Naive thymus-derived CD8-positive, alpha-beta T cell (primary cell): ENCODE results near the gene ZFPM1. TPM values are rescaled to one million over a fixed set of nuclear protein-coding genes. Genes with fewer than 3 reads are reported as not detected.
A peak's percentile ranks its signal among the peaks of the same experiment; 100 is the strongest.
"Not testable (repeated sequence)": the region's sequence is repeated elsewhere in the genome, so short reads cannot be mapped to it uniquely, and the experiment has no call there.

Source experiments
- ATAC-seq, 2 donors: fragments of 150-1000 bp; cut with Tn5 transposase in 1 of 2; sonication (Bioruptor Pico), chemical (Tn5 transposase) in 1 of 2; 1 replicate in 1 of 2; 2 replicates in 1 of 2; pipeline ENCODE4 v1.10.0; 2021; ENCODE audit warnings: mild to moderate bottlenecking in 2 of 2, moderate library complexity in 2 of 2
- POLR2A ChIA-PET: fragments of 350-600 bp; sonication (Branson Sonifier 250); formaldehyde crosslinking; loops from one replicate; lab custom pipeline; 2021; ENCODE audit warnings: antibody characterized with exemption; lab: Charles Lee
- DNase-seq, 10 donors: peaks; one replicate each; pipeline versions ENCODE4 v3.0.0 to v3.0.0-alpha.2; 2020 to 2022
- H3K27ac Mint-ChIP-seq, 10 donors: one replicate each; pipeline ENCODE4 v1.8.0; 2020 to 2022; ENCODE audit warnings: mild to moderate bottlenecking in 10 of 10, mixed read lengths in 10 of 10, moderate library complexity in 4 of 10, inconsistent platforms in 1 of 10
- H3K27me3 Mint-ChIP-seq, 5 donors: one replicate each; pipeline ENCODE4 v1.8.0; 2021 to 2022; ENCODE audit warnings: mixed read lengths in 5 of 5
- H3K36me3 Mint-ChIP-seq, 3 donors: one replicate each; pipeline ENCODE4 v1.8.0; 2020 to 2022; ENCODE audit warnings: mixed read lengths in 3 of 3, mild to moderate bottlenecking in 2 of 3, inconsistent platforms in 1 of 3
- H3K4me1 Mint-ChIP-seq, 4 donors: one replicate each; pipeline ENCODE4 v1.8.0; 2021 to 2022; ENCODE audit warnings: mixed read lengths in 4 of 4
- H3K4me3 Mint-ChIP-seq, 10 donors: one replicate each; pipeline ENCODE4 v1.8.0; 2020 to 2022; ENCODE audit warnings: mild to moderate bottlenecking in 10 of 10, mixed read lengths in 10 of 10, moderate library complexity in 6 of 10, inconsistent platforms in 1 of 10
- H3K9me3 Mint-ChIP-seq, 9 donors: one replicate each; pipeline ENCODE4 v1.8.0; 2020 to 2022; ENCODE audit warnings: mixed read lengths in 9 of 9, mild to moderate bottlenecking in 3 of 9, inconsistent platforms in 1 of 9, moderate library complexity in 1 of 9
- polyA plus RNA-seq, 3 donors: library from polyadenylated mRNA; unstranded; fragments of 300-500 nt; fragmentation: Illumina TruSeq; gene quantifications; one replicate each; pipeline ENCODE4 v1.2.3, GENCODE V29; 2021
- total RNA-seq, 8 experiments: library from RNA in 2 of 8; stranded (reverse) in 2 of 8; gene quantifications; one replicate each; pipeline ENCODE4 v1.2.3 and lab custom pipeline; 2021 to 2026

ZFPM1 gene
- total RNA-seq: 10 to 100 TPM; 10.6 to 10.8 TPM
- polyA plus RNA-seq: under 1 TPM; 0.23 to 0.36 (median 0.28) TPM
- total RNA-seq (lab: John Stamatoyannopoulos, UW): 8.4 to 22.3 (median 17.3) reads per million in 6 experiments

GRCh38 chr16:88453217-88453531, at the start of gene ZFPM1:
ZFPM1 (plus strand) TSS chr16:88453280; CDS start chr16:88453639, 359 bp downstream.
- Mint-ChIP-seq H3K4me1 (peaks cover 19 to 44% (median 33%) of the 10 kb centered on the region in 4 donors), H3K36me3 (no peaks in the 10 kb centered on the region), H3K27me3 (no peaks in the 10 kb centered on the region), H3K4me3 (peak within 1 kb of the TSS; percentile 78 to 97 (median 92)), H3K9me3 (no peaks in the 10 kb centered on the region), H3K27ac (peak within 1 kb of the TSS in 8 of 10 donors; percentile 71 to 94 (median 92))
- peak in 1 of 2 donors; percentile 63 for ATAC-seq
- DNase-seq: no peak
- POLR2A ChIA-PET: interaction anchor here (0.6 to 1.6 kb wide), 8 partner anchors 18 to 502 kb away, joined by 3 to 9 read pairs (median 3); partner anchors contain the start of genes BANP and ZC3H18

GRCh38 chr16:88403794-88404581, 49.1 kb upstream of the ZFPM1 start:
- no peak overlapping the region for H3K4me3 Mint-ChIP-seq
- no peaks in the 10 kb centered on the region for H3K36me3 Mint-ChIP-seq
- H3K27ac Mint-ChIP-seq: peak overlapping the region in 1 of 10 donors; percentile 55
- no peak for ATAC-seq
- DNase-seq: no peak
- POLR2A ChIA-PET: no interaction called here
- H3K27me3 Mint-ChIP-seq: peaks cover 0 to 1% (median 0%) of the 10 kb centered on the region in 5 donors
- H3K4me1 Mint-ChIP-seq: peaks cover 0 to 8% (median 6%) of the 10 kb centered on the region in 4 donors
- peaks cover 0 to 2% (median 0%) of the 10 kb centered on the region in 9 donors for H3K9me3 Mint-ChIP-seq

GRCh38 chr16:88404769-88405168, 48.3 kb upstream of the ZFPM1 start:
- H3K4me1 Mint-ChIP-seq: peaks cover 0 to 8% (median 6%) of the 10 kb centered on the region in 4 donors
- ATAC-seq (no peak), DNase-seq (no peak)
- POLR2A ChIA-PET: no interaction called here
- H3K9me3 Mint-ChIP-seq: no peaks in the 10 kb centered on the region
- no peaks in the 10 kb centered on the region for H3K36me3 Mint-ChIP-seq
- H3K27me3 Mint-ChIP-seq: peaks cover 0 to 1% (median 0%) of the 10 kb centered on the region in 5 donors
- H3K4me3 Mint-ChIP-seq: no peak overlapping the region
- H3K27ac Mint-ChIP-seq: peak overlapping the region in 2 of 10 donors; percentile 55 to 57

- POLR2A ChIA-PET: no interaction called here
- Mint-ChIP-seq H3K4me1 (peaks cover 0 to 8% (median 6%) of the 10 kb centered on the region in 4 donors), H3K36me3 (no peaks in the 10 kb centered on the region), H3K27me3 (peaks cover 0 to 1% (median 0%) of the 10 kb centered on the region in 5 donors), H3K27ac (peak overlapping the region in 1 of 10 donors; percentile 57), H3K9me3 (no peaks in the 10 kb centered on the region), H3K4me3 (no peak overlapping the region)
- DNase-seq: no peak
- no peak for ATAC-seq
Measured at GRCh38 chr16:88405216-88406060, 47.6 kb upstream of the ZFPM1 start.

GRCh38 chr16:88406096-88407041, 46.7 kb upstream of the ZFPM1 start:
- Mint-ChIP-seq H3K27me3 (peaks cover 0 to 1% (median 0%) of the 10 kb centered on the region in 5 donors), H3K9me3 (no peaks in the 10 kb centered on the region), H3K4me1 (peaks cover 0 to 8% (median 6%) of the 10 kb centered on the region in 4 donors), H3K4me3 (no peak overlapping the region), H3K36me3 (no peaks in the 10 kb centered on the region), H3K27ac (peak overlapping the region in 2 of 10 donors; percentile 11 to 22)
- no peak for DNase-seq
- no peak for ATAC-seq
- POLR2A ChIA-PET: no interaction called here

GRCh38 chr16:88407042-88407420, 46.0 kb upstream of the ZFPM1 start:
- POLR2A ChIA-PET: no interaction called here

GRCh38 chr16:88407807-88408206, 45.3 kb upstream of the ZFPM1 start:
- Mint-ChIP-seq H3K36me3 (no peaks in the 10 kb centered on the region), H3K27ac (peak overlapping the region in 5 of 10 donors; percentile 19 to 71 (median 65)), H3K4me3 (no peak overlapping the region), H3K9me3 (no peaks in the 10 kb centered on the region), H3K4me1 (peaks cover 0 to 8% (median 6%) of the 10 kb centered on the region in 4 donors), H3K27me3 (peaks cover 0 to 1% (median 0%) of the 10 kb centered on the region in 5 donors)
- DNase-seq (no peak), ATAC-seq (no peak)
- POLR2A ChIA-PET: no interaction called here

More at GRCh38 chr16:88407042-88407420, 46.0 kb upstream of the ZFPM1 start:
- ATAC-seq (no peak), DNase-seq (no peak)
- Mint-ChIP-seq H3K9me3 (no peaks in the 10 kb centered on the region), H3K27me3 (peaks cover 0 to 1% (median 0%) of the 10 kb centered on the region in 5 donors), H3K4me3 (no peak overlapping the region), H3K27ac (peak overlapping the region in 1 of 10 donors; percentile 22), H3K4me1 (peaks cover 0 to 8% (median 6%) of the 10 kb centered on the region in 4 donors), H3K36me3 (no peaks in the 10 kb centered on the region)

GRCh38 chr16:88408561-88409142, 44.4 kb upstream of the ZFPM1 start:
- Mint-ChIP-seq H3K9me3 (no peaks in the 10 kb centered on the region), H3K4me1 (peaks cover 0 to 8% (median 6%) of the 10 kb centered on the region in 4 donors), H3K4me3 (no peak overlapping the region), H3K36me3 (no peaks in the 10 kb centered on the region), H3K27me3 (peaks cover 0 to 2% (median 0%) of the 10 kb centered on the region in 5 donors), H3K27ac (no peak overlapping the region)
- DNase-seq (no peak), ATAC-seq (no peak)
- POLR2A ChIA-PET: no interaction called here

GRCh38 chr16:88409296-88410065, 43.6 kb upstream of the ZFPM1 start:
- Mint-ChIP-seq H3K4me1 (peaks cover 0 to 8% (median 6%) of the 10 kb centered on the region in 4 donors), H3K4me3 (no peak overlapping the region)
- ATAC-seq: no peak

GRCh38 chr16:88410297-88410968, 42.6 kb upstream of the ZFPM1 start:
- POLR2A ChIA-PET, H3K4me3 Mint-ChIP-seq, ATAC-seq, H3K4me1 Mint-ChIP-seq, H3K36me3 Mint-ChIP-seq, H3K27me3 Mint-ChIP-seq, DNase-seq, H3K9me3 Mint-ChIP-seq: not testable (repeated sequence)
- H3K27ac Mint-ChIP-seq: peak overlapping the region in 1 of 10 donors; percentile 58

More at GRCh38 chr16:88409296-88410065, 43.6 kb upstream of the ZFPM1 start:
- POLR2A ChIA-PET: no interaction called here
- no peaks in the 10 kb centered on the region for H3K9me3 Mint-ChIP-seq
- no peaks in the 10 kb centered on the region for H3K36me3 Mint-ChIP-seq
- peak overlapping the region in 1 of 10 donors; percentile 58 for H3K27ac Mint-ChIP-seq
- DNase-seq: no peak
- H3K27me3 Mint-ChIP-seq: peaks cover 0 to 2% (median 0%) of the 10 kb centered on the region in 5 donors
